HG02763 (cell line): ENCODE results near the gene TPT1.

Experiments
- ATAC-seq: cut with Tn5 transposase; IDR thresholded peaks from one replicate; pipeline ENCODE4 v1.9.1; 2021; ENCODE audit warnings: mild to moderate bottlenecking, moderate library complexity; ENCODE audit not compliant: unreplicated experiment

TPT1 gene

DNA sequence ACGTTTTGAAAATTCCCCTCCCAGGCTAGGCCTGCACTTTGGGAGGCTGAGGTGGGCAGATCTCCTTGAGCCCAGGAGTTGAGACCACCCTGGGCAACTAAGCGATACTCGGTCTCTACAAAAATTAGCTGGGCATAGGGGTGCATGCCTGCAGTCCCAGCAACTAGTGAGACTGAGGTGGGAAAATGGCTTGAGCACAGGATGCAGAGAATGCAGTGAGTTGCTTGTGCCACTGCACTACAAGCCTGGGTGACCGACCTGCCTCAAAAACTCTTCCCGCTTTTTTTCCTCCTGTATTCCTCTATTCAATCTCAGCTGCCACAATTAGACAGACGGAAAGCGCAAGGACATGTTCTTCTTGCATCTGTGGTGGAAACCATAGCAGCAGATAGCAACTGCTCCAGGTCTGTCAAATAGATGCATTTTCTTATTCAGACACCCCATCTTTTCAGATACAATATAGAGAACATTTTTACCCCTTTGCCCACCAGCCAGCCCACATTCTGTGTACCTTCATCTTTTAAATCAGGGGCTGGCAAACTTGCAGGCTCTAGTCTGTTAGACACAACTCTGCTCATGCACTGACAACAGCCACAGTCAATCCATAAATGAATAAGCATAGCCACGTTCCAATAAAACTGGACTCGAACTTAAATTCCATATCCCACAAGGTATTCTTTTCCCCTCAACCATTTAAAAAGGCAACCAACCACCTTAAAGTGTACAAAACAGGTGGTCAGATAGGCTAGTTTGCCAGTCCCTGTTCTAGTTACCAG, 4.8 kb downstream of the TPT1 start:
- ATAC-seq = no peak

DNA sequence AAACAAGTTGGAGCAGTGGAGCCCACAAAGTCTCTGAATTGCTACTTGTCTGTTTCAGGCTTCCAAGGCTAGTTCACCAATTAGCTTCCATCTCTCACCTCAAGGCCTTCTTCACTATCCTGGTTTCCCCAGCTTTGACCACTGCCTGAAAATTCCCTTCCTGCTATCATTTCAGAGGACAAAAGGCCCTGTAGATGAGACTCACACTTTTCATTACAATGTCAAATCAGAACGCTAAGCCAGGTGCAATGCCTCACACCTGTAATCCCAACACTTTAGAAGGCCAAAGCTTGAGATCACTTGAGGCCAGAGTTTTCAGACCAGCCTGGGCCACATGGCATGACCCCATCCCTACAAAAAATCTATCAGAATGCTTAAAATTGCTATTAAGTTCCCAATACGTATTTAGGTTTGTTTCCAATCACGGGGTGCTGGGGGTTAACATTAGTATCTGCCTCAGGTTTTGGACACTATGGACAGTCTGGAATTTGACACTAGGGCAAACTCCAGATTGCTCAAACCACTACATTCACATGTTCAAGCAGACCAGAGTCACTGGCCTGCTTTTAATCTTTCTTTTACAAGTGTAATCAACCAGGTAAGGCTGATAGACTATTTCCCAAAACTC, 5.5 kb downstream of the TPT1 start:
- no peak for ATAC-seq

DNA sequence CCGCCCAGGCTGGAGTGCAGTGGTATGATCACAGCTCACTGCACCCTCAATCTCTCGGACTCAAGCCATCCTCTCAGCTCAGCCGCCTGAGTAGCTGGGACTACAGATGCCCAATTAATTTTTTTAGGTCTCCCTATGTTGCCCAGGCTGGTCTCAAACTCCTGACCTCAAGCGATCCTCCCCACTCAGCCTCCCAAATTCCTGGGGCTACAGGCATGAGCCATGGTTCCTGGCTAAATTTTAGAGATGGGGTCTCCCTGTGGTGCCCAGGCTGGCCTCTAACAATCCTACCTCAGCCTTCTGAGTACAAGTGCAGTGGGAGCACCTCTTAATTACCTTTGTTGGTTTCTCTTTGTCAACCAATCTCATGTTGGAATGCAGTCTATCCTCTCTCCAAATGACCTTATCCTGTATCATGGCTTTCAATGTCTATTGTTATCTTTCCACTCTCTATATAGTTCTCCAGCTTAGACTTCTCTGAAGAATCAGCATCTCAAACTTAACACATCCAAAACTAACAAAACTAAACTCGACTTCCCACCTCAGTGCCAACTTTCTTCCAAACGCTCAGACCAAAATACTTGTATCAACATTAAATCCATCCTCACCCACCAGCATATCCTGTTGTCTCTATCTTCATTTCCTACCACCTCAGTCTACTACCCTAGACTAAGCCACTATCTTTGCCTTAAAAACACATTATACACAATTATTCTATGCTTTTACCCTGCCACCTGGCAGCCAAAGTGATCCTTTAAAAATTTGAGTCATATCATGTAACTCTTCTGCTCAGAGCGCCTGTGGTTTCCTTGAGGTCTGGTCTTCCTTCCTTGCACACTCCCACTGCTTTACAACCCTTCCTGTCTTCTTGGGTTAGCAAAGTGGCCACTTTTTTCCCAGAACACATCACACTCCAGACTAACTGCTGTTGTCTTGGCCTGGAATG, 6.7 kb downstream of the TPT1 start:
- no peak for ATAC-seq

DNA sequence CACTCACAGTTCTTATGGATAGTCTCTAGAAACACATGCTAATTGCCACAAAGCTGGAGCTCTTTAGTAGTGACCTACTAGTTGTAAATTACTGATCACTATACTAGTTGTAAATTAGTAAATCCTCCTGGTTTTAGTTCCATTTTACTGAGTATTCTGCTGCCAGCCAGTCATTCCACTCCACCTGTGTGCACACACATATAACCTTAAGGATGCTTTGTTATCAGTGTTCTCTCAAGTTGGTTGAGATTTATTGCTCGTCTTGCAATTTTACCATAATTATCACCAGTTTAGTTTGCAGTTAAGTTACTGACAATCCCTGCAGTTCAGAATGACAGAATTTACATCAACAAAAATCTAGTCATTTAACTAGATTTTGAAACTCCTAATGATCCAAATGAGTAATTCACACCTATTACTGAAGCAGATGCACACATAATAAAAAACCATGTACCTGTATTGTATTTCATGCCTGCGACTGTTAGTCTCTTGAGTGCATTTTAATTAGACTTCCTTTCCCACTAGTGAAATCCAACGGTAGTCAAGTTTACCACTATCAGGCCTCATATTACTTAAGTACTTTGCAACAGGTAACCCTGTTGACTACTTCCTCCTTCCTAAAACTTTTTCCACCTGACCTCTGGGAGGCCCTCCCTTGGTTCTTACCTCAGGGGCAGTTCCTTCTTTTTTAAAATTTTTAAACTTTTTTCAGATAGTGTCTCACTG, 7.6 kb downstream of the TPT1 start:
- ATAC-seq = no peak

DNA sequence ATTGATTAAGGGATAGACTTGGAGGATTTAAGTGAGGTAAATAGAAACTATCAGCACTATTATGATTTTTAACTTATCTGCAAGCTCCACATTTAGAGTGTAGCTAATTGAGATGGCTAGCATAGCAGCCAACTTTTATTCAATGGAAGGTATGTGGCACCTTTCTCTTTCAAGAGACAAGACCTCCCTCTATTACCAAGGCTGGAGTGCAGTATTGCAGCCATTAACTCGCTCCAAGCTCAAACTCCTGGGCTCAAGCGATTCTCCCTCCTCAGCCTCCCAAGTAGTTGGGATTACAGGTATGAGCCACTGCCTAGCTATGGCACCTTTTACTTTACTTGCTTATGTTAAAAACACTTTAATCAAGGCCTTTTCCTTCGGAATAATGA, 8.2 kb downstream of the TPT1 start:
- no peak for ATAC-seq

DNA sequence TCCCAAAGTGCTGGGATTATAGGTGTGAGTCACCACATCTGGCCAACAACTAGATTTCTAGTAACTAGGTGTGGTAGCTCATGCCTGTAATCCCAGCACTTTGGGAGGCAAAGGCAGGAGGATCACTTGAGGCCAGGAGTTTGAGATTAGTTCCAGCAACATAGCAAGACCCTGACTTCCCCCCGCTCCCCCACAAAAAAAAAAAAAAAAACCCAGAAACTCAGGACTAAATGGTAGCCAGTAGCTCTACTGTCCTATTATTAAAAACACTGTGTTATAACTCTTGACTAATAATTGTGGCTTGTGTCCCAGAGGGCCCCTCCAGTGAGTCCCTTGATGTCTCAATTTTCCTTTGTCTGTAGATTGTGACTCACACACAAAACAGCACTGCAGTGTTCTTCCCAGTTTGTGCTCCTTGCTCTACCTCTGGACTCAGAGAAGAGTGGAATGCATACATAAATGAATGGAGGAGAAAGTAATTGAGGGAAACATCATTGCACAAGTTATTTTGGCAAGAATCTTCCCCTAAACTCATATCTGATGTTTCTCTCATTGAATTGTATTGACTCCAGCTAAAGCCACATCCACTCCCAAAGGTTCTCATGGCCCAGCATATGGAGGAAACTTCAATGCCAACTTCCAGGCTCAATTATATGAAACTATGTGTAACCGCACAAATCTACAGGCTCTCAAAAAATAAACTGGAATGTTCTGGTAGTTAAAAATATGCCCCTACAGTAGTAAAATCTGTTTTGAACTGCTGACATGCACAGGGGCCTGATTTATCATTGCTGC, 8.8 kb downstream of the TPT1 start:
- no peak for ATAC-seq

DNA sequence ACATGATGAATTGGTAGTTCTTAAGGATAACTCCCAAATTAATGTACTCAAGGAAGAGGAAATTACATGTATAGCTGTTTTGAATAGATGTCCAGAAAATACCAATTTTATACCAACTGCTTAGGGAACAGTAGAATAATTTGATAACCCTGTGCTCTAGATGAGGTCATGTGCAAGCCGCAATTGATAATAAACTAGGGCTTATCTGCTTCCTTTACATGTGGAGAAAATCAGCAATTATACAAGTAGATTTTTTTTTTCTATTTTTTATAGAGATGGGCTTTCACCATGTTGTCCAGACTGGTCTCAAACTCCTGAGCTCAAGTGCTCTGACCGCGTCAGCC, 9.3 kb downstream of the TPT1 start:
- no peak for ATAC-seq

DNA sequence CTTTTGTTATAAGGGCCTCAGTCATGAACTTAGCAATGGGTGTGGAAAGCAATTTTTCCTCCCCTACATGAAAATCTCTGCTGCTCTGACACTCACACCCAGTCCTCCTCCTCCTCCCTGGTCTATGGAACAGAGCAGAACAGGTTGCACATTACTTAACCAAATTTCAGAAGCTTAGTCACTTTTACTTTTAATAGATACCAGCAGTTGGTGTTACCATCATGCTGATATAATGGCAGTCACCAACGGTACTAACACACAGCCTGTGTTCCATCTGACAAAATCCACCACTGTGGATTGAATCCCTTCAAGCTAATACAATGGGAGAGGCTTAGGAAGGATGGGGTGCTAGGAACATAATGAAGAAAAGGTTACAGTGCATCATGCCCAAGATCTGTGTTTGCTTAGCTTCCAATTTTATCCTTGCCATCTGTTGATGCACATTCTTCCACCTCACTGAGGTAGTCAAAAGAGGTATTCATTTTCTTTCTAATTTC, 9.8 kb downstream of the TPT1 start:
- no peak for ATAC-seq

DNA sequence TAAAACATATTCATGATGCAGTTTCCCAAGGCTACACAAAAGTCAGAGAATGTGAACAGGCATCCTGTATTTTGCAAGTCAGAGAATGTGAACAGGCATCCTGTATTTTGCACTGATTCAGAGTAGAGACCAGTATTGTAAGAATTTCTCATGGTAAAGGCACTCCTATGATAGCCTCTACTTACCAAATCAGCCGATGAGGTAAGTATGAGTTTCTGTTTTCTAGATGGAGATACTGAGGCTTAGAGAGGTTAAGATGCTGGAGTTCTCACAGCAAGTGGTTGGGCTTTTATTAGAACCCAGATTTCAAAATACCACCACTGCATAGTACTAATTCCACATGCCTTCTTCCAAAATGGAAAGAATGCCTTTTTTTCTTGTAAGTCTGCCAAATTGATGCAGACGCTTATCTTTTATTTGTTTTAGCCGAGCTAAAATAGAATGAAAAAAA, 12.3 kb downstream of the TPT1 start:
- no peak for ATAC-seq

DNA sequence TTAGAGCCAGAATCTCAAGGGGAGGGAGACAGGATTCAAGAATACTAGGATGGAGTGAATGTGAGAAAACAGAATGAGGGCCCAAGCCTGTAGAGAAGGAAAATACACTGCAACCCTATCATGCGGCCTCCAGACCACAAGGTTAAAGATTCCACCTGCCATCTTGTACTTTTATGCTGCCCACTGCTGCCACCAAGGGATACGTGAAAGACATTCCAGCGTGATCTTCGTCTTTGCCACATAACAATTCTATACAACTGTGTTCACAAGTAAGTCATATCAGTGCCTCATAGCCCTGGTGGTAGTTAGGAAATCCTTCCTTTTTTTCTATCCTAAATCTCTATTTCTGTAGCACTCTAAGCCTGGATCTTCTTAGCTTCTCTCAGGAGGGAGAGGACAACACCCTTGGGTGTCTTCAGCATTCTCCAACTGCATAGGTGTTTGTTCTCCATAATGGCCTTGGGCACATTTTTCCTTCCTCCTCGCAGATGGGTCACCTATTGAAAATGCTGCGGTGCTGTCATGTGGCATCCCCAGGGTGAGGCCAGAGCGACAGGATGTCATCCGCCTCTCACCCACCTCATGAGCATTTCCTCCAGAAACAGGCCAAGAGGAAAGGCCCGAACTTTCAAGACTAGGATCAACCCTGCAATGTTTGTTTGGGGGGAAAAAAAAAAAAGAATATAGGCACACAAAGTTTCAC, 13.6 kb downstream of the TPT1 start:
- ATAC-seq = no peak

DNA sequence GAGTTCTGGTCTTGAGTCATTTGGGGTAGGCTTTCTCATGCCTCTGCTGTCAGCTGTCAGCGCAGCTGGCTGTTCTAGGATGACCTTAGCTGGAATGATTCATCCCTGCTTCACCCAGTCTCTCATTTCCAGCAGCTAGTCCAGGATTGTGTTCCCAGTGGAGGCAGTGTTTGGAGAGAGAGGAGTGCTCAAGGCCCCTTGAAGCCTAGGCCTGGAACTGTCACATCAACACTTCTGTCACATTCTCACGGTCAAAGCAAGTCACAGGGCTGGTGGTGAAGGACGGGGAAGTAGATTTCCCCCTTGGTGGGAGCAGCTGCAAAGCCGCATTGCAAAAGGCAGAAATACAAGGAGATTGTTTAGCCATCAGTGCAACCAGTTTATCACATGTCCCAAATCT, 15.2 kb downstream of the TPT1 start:
- no peak for ATAC-seq

DNA sequence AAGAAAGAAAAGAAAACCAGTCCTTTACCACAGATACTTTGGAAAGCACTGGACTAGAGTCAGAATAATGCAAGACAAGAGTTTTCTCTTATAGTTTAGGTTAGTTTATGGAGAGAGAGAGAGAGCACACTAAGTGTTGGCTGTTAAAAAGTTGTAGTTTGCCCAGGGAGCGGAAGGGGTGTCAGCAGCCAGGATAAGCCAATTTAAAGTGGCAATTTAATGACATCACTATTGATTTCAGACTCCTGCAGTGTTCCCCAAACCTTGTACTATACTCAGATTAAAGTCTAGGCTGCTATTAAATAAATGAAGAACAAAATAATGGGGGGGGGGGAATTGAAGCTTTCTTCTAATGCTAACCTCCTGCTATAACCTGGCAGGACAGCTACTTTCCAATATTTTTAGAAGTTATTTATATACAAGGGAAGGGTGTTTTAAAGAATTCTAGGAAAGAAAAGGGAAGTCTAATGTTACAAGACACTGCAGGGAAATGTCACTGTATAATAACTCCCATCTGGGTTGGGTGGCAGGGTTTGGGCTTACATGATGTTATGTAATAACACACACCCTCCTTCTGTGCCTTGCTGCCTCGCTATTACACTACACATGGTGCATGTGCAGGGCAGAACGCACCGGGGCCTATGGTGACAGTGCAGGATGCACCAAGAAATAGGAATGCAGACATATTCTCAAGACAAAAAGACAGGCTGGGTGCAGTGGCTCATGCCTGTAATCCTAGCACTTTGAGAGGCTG, 19.9 kb downstream of the TPT1 start:
- ATAC-seq = no peak

DNA sequence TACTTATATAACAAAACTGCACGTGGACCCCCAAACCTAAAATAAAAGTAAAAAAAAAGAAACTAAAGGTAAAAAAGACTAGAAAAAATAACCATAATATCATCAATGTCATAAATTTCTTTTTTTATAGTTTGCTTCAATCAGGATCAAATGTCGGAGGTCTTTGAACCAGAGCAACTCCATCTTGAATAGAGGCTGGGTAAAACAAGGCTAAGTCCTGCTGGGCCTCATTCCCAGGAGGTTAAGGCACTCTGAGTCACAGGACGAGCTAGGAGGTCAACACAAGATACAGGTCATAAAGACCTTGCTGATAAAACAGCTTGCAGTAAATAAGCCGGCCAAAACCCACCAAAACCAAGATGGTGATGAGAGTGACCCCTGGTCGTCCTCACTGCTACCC, 24.0 kb downstream of the TPT1 start:
- ATAC-seq = no peak

DNA sequence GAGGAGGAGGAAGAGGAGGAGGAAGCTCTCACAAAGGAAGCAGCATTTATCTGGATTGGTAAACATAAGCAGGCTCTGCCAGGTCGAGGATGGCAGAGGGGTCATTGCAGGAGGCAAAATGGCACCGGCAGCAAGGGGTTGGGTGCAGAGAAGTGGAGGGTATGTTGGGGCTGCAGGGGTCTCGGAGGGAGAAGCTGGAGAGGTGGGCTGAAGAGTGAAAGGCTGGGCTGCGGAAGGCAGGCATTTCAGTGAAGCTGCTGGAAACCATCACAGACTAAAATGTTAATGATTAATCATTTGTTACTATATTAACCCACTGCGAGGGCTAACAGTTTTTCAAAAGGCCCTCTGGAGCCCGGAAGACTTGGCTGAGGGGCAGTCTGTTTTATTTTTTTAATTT, 24.6 kb downstream of the TPT1 start:
- no peak for ATAC-seq

DNA sequence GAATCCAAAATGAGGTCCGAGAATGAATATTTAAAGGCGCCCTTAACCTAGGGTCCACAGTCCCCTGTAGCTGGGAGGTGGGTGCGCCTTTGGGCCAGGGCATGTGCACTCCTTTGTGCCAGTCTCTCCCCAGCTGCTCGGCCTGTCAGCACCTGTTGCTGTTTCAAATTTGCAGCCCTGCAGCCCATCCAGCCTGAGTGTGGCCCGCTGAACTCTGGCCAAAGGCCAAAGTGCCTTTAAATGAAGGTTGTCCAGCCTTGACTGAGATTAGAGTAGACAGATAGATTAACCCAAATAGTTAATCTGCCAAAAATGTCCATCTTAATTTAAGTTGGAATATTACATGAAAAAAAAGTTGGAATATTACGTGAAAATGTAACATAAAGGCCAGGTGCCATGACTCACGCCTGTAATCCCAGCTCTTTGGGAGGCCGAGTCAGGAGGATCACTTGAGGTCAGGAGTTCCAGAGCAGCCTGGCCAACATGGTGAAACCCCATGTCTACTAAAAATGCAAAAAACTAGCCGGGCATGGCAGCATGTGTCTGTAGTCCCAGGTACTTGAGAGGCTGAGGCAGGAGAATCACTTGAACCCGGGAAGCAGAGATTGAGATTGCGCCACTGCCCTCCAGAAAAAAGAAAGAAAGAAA, 25.3 kb downstream of the TPT1 start:
- ATAC-seq = no peak

DNA sequence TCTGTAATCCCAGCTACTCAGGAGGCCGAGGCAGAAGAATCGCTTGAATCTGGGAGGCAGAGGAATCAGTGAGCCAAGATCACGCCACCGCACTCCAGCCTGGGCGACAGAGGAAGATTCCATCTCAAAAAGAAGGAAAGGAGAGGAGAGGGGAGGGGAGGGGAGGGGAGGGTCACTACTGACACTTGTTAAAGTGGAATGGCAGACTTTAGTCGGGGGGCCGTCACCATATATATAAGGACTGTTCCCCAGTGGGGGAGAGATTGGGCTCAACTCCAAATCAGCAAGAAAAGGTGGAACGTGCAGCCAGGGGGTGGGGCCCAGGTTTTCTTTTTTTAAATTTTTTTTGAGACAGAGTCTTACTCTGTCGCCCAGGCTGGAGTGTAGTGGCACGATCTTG, 26.2 kb downstream of the TPT1 start:
- ATAC-seq = no peak

DNA sequence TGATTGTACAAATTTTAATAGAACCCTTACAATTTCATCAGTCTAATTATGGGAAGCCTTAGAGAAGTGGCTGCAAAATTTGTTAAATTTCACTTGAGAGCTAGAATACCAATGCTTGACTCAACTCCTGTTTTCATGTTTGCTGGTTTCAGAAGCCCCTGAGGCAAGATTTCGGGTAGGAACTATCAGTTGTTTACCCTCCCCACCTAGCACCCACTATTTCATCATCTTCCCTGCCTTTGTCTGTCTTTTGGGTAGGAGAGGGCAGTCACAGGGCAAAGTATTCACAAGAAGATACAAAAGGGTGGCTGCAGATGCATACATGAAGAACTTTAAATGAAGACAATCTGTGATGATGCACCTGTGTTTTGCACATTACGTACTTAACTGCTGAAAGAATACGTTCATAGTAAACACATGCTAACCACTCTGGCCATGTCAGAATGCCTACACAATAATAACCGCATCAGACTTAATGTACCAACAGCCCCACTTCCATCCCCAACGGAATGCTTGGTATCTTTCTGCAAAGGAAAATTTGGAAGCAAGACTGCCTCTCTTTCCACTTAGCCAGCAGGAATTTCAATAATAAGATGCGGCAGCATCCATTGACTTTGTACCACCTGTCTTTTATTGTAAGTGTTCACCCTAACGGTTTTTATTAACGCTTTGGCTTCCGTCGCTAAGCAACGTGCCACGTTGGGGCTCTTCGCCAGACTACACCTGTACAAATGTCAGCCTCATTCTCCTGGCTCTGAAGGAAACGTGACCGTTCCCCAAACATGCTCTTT, 30.4 kb downstream of the TPT1 start:
- no peak for ATAC-seq
